Esophagus squamous epithelium (tissue), 5 donors: ENCODE measurements around the gene NAA16. TPM values are rescaled to one million over a fixed set of nuclear protein-coding genes. Genes with fewer than 3 reads are reported as not detected.

ENCODE experiments used
- DNase-seq: peaks from one replicate; lab custom pipeline; 2025; lab: John Stamatoyannopoulos, UW
- H3K27ac ChIP-seq, 4 donors: fragments of 200-600 bp; sonication (generic); one replicate each; pipeline ENCODE4 v1.5.1; 2016 to 2019; ENCODE audit warnings: mild to moderate bottlenecking in 1 of 4
- H3K27me3 ChIP-seq, 4 donors: fragments of 200-600 bp; sonication (generic); 1 replicate in 3 of 4; 2 replicates in 1 of 4; pipeline versions ENCODE4 v1.5.1 to v1.6.0; 2017 to 2021; ENCODE audit warnings: antibody characterized with exemption in 1 of 4
- H3K36me3 ChIP-seq, 3 donors: fragments of 200-600 bp; sonication (generic); one replicate each; pipeline ENCODE4 v1.5.1; 2016 to 2019
- H3K4me1 ChIP-seq, 3 donors: fragments of 200-600 bp; sonication (generic); one replicate each; pipeline ENCODE4 v1.5.1; 2017 to 2019
- H3K4me3 ChIP-seq, 4 donors: fragments of 200-600 bp; sonication (generic); 1 replicate in 3 of 4; 2 replicates in 1 of 4; pipeline ENCODE4 v1.5.1; 2016 to 2019; ENCODE audit warnings: mild to moderate bottlenecking in 2 of 4, moderate library complexity in 1 of 4
- H3K9me3 ChIP-seq, 3 donors: fragments of 200-600 bp; sonication (generic); one replicate each; pipeline ENCODE4 v1.5.1; 2016 to 2019
- CTCF ChIP-seq, 6 experiments: fragments of 450-650 bp in 4 of 6; fragments of 200-600 bp in 2 of 6; sonication (generic) in 2 of 6; IDR thresholded peaks; one replicate each; pipeline ENCODE4 v1.5.1; 2016 to 2019; ENCODE audit warnings: antibody characterized with exemption in 6 of 6, mild to moderate bottlenecking in 4 of 6, moderate library complexity in 4 of 6
- POLR2A ChIP-seq, 4 donors: fragments of 450-650 bp; IDR thresholded peaks; one replicate each; pipeline ENCODE4 v1.6.1; 2017; ENCODE audit warnings: antibody characterized with exemption in 4 of 4, mild to moderate bottlenecking in 4 of 4, moderate library complexity in 3 of 4
- WGBS, 2 donors: methylation state at CpG; one replicate each; pipeline ENCODE4 v1.1.5; 2018; 5-methylcytosine and 5-hydroxymethylcytosine counted together
- intact Hi-C: fragments of 100-400 bp; cut with DNase I; formaldehyde crosslinking; loops from one replicate; pipeline ENCODE4 v1.15.0; 2022
- total RNA-seq, 4 donors: library from RNA; depleted of rRNA; stranded (reverse); fragments of >200 nt; gene quantifications; one replicate each; pipeline ENCODE4 v1.1.0, GENCODE V29; 2016
- donor health status: DM: yes; HTN: yes; CAD: no.

The NAA16 gene
- total RNA-seq, 4 donors from 2014 or later: 8.1 to 21.4 (median 12.1) TPM

DNA sequence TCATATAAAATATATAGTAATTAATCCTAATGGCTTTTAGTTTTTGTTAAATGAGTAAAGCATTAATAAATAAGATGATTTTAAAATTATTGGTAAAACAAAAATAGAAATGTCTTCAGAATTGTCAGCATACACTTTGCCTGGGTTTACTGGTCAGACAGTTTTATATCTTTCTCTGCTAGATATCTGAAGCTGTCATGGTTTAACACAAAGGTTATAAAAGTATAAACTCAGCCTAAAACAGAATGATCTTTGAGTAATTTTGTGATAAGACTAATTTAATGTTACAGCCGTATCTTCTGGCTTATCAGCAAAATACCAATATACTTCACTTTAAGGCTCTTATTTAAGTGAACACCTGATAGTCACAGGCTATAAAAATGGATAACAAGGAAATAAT lies 17.8 kb upstream of the NAA16 start:
- H3K4me1 ChIP-seq: no peaks in the 10 kb centered on the region
- TF ChIP-seq CTCF (IDR thresholded peaks at IDR 0.05) (no peak), POLR2A (IDR thresholded peaks at IDR 0.05) (no peak)
- WGBS, 2 donors: 76 to 88% methylated on average over 1 of the region's 1 CpG
- no peak overlapping the region for H3K4me3 ChIP-seq
- DNase-seq: no peak
- H3K36me3 ChIP-seq: no peaks in the 10 kb centered on the region
- intact Hi-C loops: no loop called here
- H3K9me3 ChIP-seq: no peaks in the 10 kb centered on the region
- no peaks in the 10 kb centered on the region for H3K27me3 ChIP-seq
- no peak overlapping the region for H3K27ac ChIP-seq

GRCh38 chr13:41294914-41295313 lies 16.2 kb upstream of the NAA16 start:
- intact Hi-C loops: no loop called here
- no peak overlapping the region for H3K27ac ChIP-seq
- no peaks in the 10 kb centered on the region for H3K4me1 ChIP-seq
- no peak overlapping the region for H3K4me3 ChIP-seq
- H3K36me3 ChIP-seq: no peaks in the 10 kb centered on the region
- no peaks in the 10 kb centered on the region for H3K9me3 ChIP-seq
- H3K27me3 ChIP-seq: no peaks in the 10 kb centered on the region
- no peak for DNase-seq
- 92 to 95% methylated on average over 1 of the region's 1 CpG for WGBS, 2 donors
- TF ChIP-seq POLR2A (IDR thresholded peaks at IDR 0.05): no peak

GRCh38 chr13:41295973-41296372 lies 15.1 kb upstream of the NAA16 start:
- H3K4me1 ChIP-seq: no peaks in the 10 kb centered on the region
- TF ChIP-seq POLR2A (IDR thresholded peaks at IDR 0.05) (no peak), CTCF (IDR thresholded peaks at IDR 0.05) (no peak)
- H3K27me3 ChIP-seq: no peaks in the 10 kb centered on the region
- H3K9me3 ChIP-seq: no peaks in the 10 kb centered on the region
- no peak overlapping the region for H3K4me3 ChIP-seq
- no peak for DNase-seq
- intact Hi-C loops: no loop called here
- H3K36me3 ChIP-seq: no peaks in the 10 kb centered on the region
- 91 to 95% methylated on average over 1 of the region's 1 CpG for WGBS, 2 donors
- no peak overlapping the region for H3K27ac ChIP-seq

DNA sequence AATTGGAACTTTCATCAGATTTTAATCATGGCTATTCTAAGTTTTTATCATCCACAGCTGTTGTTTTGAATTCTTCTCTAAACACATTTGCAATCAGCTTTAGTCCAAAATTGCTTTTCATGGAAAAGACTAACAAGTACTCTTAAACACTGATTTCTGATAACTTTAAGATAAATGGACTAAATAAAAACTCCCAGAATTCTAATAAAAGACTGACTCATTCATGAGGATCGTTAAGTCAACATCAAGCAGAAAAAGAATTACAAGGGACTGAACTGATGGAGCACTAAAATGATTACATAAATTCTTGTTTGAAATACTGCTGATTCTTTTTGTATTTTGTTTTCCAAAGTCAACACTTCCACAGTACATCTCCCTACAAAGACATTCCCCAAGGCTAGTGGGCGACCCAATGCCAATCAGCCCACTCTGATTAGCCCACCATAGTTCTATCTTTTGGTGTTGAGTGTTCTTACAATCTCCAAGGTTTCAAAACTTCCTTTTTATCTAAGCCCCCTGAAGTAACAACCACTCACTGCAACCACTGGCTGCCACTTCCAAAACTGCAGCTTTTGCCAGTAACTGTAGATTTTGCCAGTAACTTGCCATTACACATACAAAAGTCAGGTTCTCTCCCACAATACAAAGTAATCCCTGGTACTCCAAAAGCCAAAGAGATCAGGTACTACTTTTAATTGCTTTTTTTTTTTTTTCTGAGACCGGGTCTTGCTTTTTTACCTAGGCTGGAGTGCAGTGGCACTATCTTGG lies 14.0 kb upstream of the NAA16 start:
- H3K4me1 ChIP-seq: no peaks in the 10 kb centered on the region
- intact Hi-C loops: no loop called here
- no peak for DNase-seq
- no peaks in the 10 kb centered on the region for H3K36me3 ChIP-seq
- WGBS, 2 donors: 46 to 52% methylated on average over 3 of the region's 3 CpGs
- TF ChIP-seq POLR2A (IDR thresholded peaks at IDR 0.05) (no peak), CTCF (IDR thresholded peaks at IDR 0.05) (no peak)
- H3K9me3 ChIP-seq: no peaks in the 10 kb centered on the region
- H3K4me3 ChIP-seq: no peak overlapping the region
- H3K27me3 ChIP-seq: no peaks in the 10 kb centered on the region
- no peak overlapping the region for H3K27ac ChIP-seq

- intact Hi-C loops: no loop called here
Observed at GRCh38 chr13:41299316-41300094, 11.6 kb upstream of the NAA16 start.

More at GRCh38 chr13:41299316-41300094, 11.6 kb upstream of the NAA16 start:
- Histone ChIP-seq H3K27me3 (no peaks in the 10 kb centered on the region), H3K4me1 (no peaks in the 10 kb centered on the region), H3K36me3 (no peaks in the 10 kb centered on the region), H3K4me3 (no peak overlapping the region), H3K9me3 (no peaks in the 10 kb centered on the region), H3K27ac (no peak overlapping the region)
- WGBS, 2 donors: 79 to 85% methylated on average over 4 of the region's 4 CpGs
- TF ChIP-seq POLR2A (IDR thresholded peaks at IDR 0.05): no peak
- TF ChIP-seq CTCF (IDR thresholded peaks at IDR 0.05): no peak
- no peak for DNase-seq
